A549 (cell line): Measurements from ENCODE around the gene CLDN7. TPM values are rescaled to one million over a fixed set of nuclear protein-coding genes. Genes with fewer than 3 reads are reported as not detected.

Source experiments
- ATAC-seq, 2 experiments: fragments of 200-7000 bp in 1 of 2; fragments of >200 bp in 1 of 2; cut with Nextera tagmentation in 1 of 2; cut with Tn5 transposase in 1 of 2; 3 replicates each; pipeline versions ENCODE4 v1.8.0 to v1.9.1; 2018 to 2020; ENCODE audit warnings: mild to moderate bottlenecking in 1 of 2, moderate library complexity in 1 of 2
- CTCF ChIA-PET: fragments of 300-600 bp; sonication (Branson Sonifier 250); formaldehyde crosslinking; extraction: SDS; loops from one replicate; lab custom pipeline; 2021; ENCODE audit warnings: antibody characterized with exemption, inconsistent platforms; lab: Yijun Ruan, JAX
- POLR2A ChIA-PET: fragments of 350-600 bp; formaldehyde crosslinking; extraction: SDS; loops from one replicate; lab custom pipeline; 2021; ENCODE audit warnings: antibody characterized with exemption, inconsistent platforms; lab: Yijun Ruan, JAX
- DNase-seq, 2 experiments: peaks; one replicate each; pipeline versions ENCODE4 v3.0.0 to v3.0.0-alpha.2; 2011 to 2016; ENCODE audit warnings: low read depth in 1 of 2, low spot score in 1 of 2
- FAIRE-seq: peaks from 2 replicates; lab custom pipeline; 2011; peaks lifted over from hg19 to GRCh38; lab: Jason Lieb, UNC
- H3K27ac ChIP-seq, 2 experiments: fragments of >200 bp; sonication (Bioruptor Twin); formaldehyde crosslinking; 3 replicates each; pipeline ENCODE4 v1.5.1; 2016 to 2017
- H3K4me1 ChIP-seq: fragments of >200 bp; sonication (Bioruptor Twin); formaldehyde crosslinking; 3 replicates; pipeline ENCODE4 v1.6.1; 2016
- H3K4me2 ChIP-seq: fragments of >200 bp; sonication (Bioruptor Twin); formaldehyde crosslinking; 3 replicates; pipeline ENCODE4 v1.6.1; 2016
- H3K4me3 ChIP-seq: fragments of >200 bp; sonication (Bioruptor Twin); formaldehyde crosslinking; 3 replicates; pipeline ENCODE4 v1.5.1; 2016
- H3K9me3 ChIP-seq: fragments of >200 bp; sonication (Bioruptor Twin); formaldehyde crosslinking; 3 replicates; pipeline ENCODE4 v1.6.1; 2016
- BCL3 ChIP-seq: fragments of >200 bp; sonication (Bioruptor Twin); formaldehyde crosslinking; IDR thresholded peaks from 3 replicates; pipeline ENCODE4 v1.6.1; 2016
- CEBPB ChIP-seq, 2 experiments: fragments of >200 bp in 1 of 2; sonication (Bioruptor Twin) in 1 of 2; formaldehyde crosslinking in 1 of 2; IDR thresholded peaks; 2 replicates each; pipeline ENCODE4 v1.6.1; 2012 to 2016
- CTCF ChIP-seq: fragments of >200 bp; sonication (Bioruptor Twin); formaldehyde crosslinking; IDR thresholded peaks from 3 replicates; pipeline ENCODE4 v1.5.1; 2016
- EHMT2 ChIP-seq: fragments of 200-600 bp; sonication (generic); IDR thresholded peaks from 2 replicates; pipeline ENCODE4 v1.6.1; 2016; ENCODE audit warnings: antibody characterized with exemption, low read depth, mild to moderate bottlenecking, moderate library complexity
- ESRRA ChIP-seq: fragments of 150-350 bp; IDR thresholded peaks from 2 replicates; pipeline ENCODE4 v1.6.1; 2014; ENCODE audit warnings: mild to moderate bottlenecking, low read length, borderline replicate concordance
- HDAC2 ChIP-seq: fragments of 200-600 bp; sonication (generic); IDR thresholded peaks from 2 replicates; pipeline ENCODE4 v1.6.1; 2016
- HES2 ChIP-seq: fragments of >200 bp; sonication (Bioruptor Twin); formaldehyde crosslinking; IDR thresholded peaks from 2 replicates; pipeline ENCODE4 v1.6.1; 2016
- HMGXB4 ChIP-seq: fragments of 250-450 bp; sonication (Bioruptor Pico); IDR thresholded peaks from 2 replicates; pipeline ENCODE4 v1.5.0; 2021; ENCODE audit warnings: mild to moderate bottlenecking, moderate library complexity, borderline replicate concordance
- HOXB13 ChIP-seq: fragments of 250-450 bp; sonication (Bioruptor Pico); IDR thresholded peaks from 2 replicates; pipeline ENCODE4 v1.5.0; 2020; ENCODE audit warnings: low read depth, mild to moderate bottlenecking, moderate library complexity
- JUN ChIP-seq, 2 experiments: fragments of >200 bp; sonication (Bioruptor Twin); formaldehyde crosslinking; IDR thresholded peaks; 2 replicates in 1 of 2; 3 replicates in 1 of 2; pipeline ENCODE4 v1.6.1; 2016 to 2017
- KDM5A ChIP-seq: fragments of 200-600 bp; sonication (generic); IDR thresholded peaks from 2 replicates; pipeline ENCODE4 v1.6.1; 2016; ENCODE audit warnings: antibody characterized with exemption, mild to moderate bottlenecking
- MAZ ChIP-seq: fragments of 150-350 bp; IDR thresholded peaks from 2 replicates; pipeline ENCODE4 v1.6.1; 2014; ENCODE audit warnings: antibody characterized with exemption, low read depth, low read length, borderline replicate concordance
- NPAS2 ChIP-seq: fragments of 250-450 bp; sonication (Bioruptor Pico); IDR thresholded peaks from 2 replicates; pipeline ENCODE4 v1.8.0; 2022; ENCODE audit warnings: mild to moderate bottlenecking, moderate library complexity, borderline replicate concordance
- NR3C1 ChIP-seq: fragments of >200 bp; sonication (Bioruptor Twin); formaldehyde crosslinking; IDR thresholded peaks from 3 replicates; pipeline ENCODE4 v1.6.1; 2017
- PBX3 ChIP-seq: IDR thresholded peaks from 2 replicates; pipeline ENCODE4 v1.6.1; 2012
- RARB ChIP-seq: fragments of 250-450 bp; sonication (Bioruptor Pico); IDR thresholded peaks from 2 replicates; pipeline ENCODE4 v1.8.0; 2021; ENCODE audit warnings: mild to moderate bottlenecking, moderate library complexity
- RCOR1 ChIP-seq: fragments of 150-350 bp; IDR thresholded peaks from 2 replicates; pipeline ENCODE4 v1.6.1; 2014; ENCODE audit warnings: antibody characterized with exemption, low read length, low read depth
- RNF2 ChIP-seq: fragments of 200-600 bp; sonication (generic); IDR thresholded peaks from 2 replicates; pipeline ENCODE4 v1.6.1; 2016; ENCODE audit warnings: low read depth, mild to moderate bottlenecking, antibody characterized with exemption, moderate library complexity, borderline replicate concordance
- SMC3 ChIP-seq: fragments of >200 bp; sonication (Bioruptor Twin); formaldehyde crosslinking; IDR thresholded peaks from 3 replicates; pipeline ENCODE4 v1.6.1; 2018; ENCODE audit warnings: inconsistent platforms
- USF2 ChIP-seq: fragments of 450-650 bp; IDR thresholded peaks from 2 replicates; pipeline ENCODE4 v1.6.1; 2014; ENCODE audit warnings: antibody characterized with exemption
- ZC3H11A ChIP-seq: fragments of 450-650 bp; IDR thresholded peaks from 2 replicates; pipeline ENCODE4 v1.6.1; 2014; ENCODE audit warnings: antibody characterized with exemption, mild to moderate bottlenecking
- ZNF302 ChIP-seq: fragments of 250-450 bp; sonication (Bioruptor Pico); IDR thresholded peaks from 2 replicates; pipeline ENCODE4 v1.9.0; 2021; ENCODE audit warnings: inconsistent platforms, mild to moderate bottlenecking, moderate library complexity
- ZSCAN20 ChIP-seq: fragments of 250-450 bp; sonication (Bioruptor Pico); IDR thresholded peaks from 2 replicates; pipeline ENCODE4 v1.8.0; 2022; ENCODE audit warnings: mild to moderate bottlenecking, moderate library complexity
- WGBS: methylation state at CpG from one replicate; pipeline ENCODE4 v1.1.6; 2017; ENCODE audit errors: missing lambda C conversion rate; 5-methylcytosine and 5-hydroxymethylcytosine counted together
- polyA plus RNA-seq, 4 experiments: library from polyadenylated mRNA; depleted of rRNA in 3 of 4; stranded (reverse); fragments of >200 nt; fragmentation: RNase III in 1 of 4; extraction: RNeasy Plus Mini Kit Qiagen cat#74134 plus additional on column Dnase treatment in 1 of 4; gene quantifications; 2 replicates in 3 of 4; 3 replicates in 1 of 4; pipeline ENCODE4 v1.2.3, GENCODE V29; 2011 to 2017

Gene CLDN7
- polyA plus RNA-seq, 2 of the 4 experiments (the other 2 are of a cell fraction), result 0.97 to 4.2 TPM

- H3K4me1 ChIP-seq, result peaks cover 50% of the 10 kb centered on the region
- H3K4me2 ChIP-seq, result no peak overlapping the region
- no peak overlapping the region for H3K4me3 ChIP-seq
- FAIRE-seq (no peak), ATAC-seq (0 out of 6 replicates have a peak, but pooled peaks of 1 of the 2 experiments have one; percentile 2), DNase-seq (no peak)
- POLR2A ChIA-PET, result no interaction called here
- CTCF ChIA-PET, result interaction anchor here (1.0 to 2.2 kb wide), 3 partner anchors 18 to 36 kb away, joined by 4 to 12 read pairs (median 4); partner anchors contain the start of gene SLC2A4
- no peaks in the 10 kb centered on the region for H3K9me3 ChIP-seq
- TF ChIP-seq EHMT2, result no peak
- no peak for TF ChIP-seq SMC3
- TF ChIP-seq KDM5A, result no peak
- no peak for TF ChIP-seq RNF2
- no peak for TF ChIP-seq HOXB13 (CRISPR knock-in tag)
- no peak for TF ChIP-seq RCOR1
- no peak for TF ChIP-seq HMGXB4 (CRISPR knock-in tag)
- TF ChIP-seq RARB (CRISPR knock-in tag), result no peak
- TF ChIP-seq CTCF, result no peak
- TF ChIP-seq BCL3, result no peak
- TF ChIP-seq CEBPB (IDR thresholded peaks at IDR 0.05), result no peak
- H3K27ac ChIP-seq, result no peak overlapping the region; a peak in 1 of 6 replicates
- 95% methylated on average over 54 of the region's 54 CpGs for WGBS
These were observed 1.5 kb downstream of the CLDN7 start for GRCh38 chr17:7260651-7261378.

- no peak for DNase-seq
- TF ChIP-seq USF2 (no peak), RARB (CRISPR knock-in tag) (no peak), HOXB13 (CRISPR knock-in tag) (no peak), KDM5A (no peak), NPAS2 (CRISPR knock-in tag) (no peak), PBX3 (no peak), ZNF302 (no peak), MAZ (no peak), CTCF (no peak), ZSCAN20 (no peak), HDAC2 (no peak), ZC3H11A (no peak), ESRRA (no peak), JUN (IDR thresholded peaks at IDR 0.05) (no peak; a peak in 1 of 5 replicates), NR3C1 (no peak), HES2 (no peak)
- Histone ChIP-seq H3K4me3 (no peak overlapping the region), H3K27ac (peak overlapping the region; percentile 8 to 69; a peak in 2 of 6 replicates), H3K4me2 (no peak overlapping the region), H3K9me3 (no peaks in the 10 kb centered on the region), H3K4me1 (peaks cover 44% of the 10 kb centered on the region)
- ATAC-seq, result peak; percentile 2 to 9; a peak in 3 of 6 replicates
- ChIA-PET CTCF (interaction anchor here (0.6 to 2.2 kb wide), 6 partner anchors 16 to 624 kb away, joined by 3 to 12 read pairs (median 4); partner anchors contain the start of gene SLC2A4), POLR2A (interaction anchor here (0.8 kb wide), 1 partner anchor 21 kb away, joined by 3 read pairs; the partner anchor contains the start of gene SLC2A4)
- WGBS, result 90% methylated on average over 4 of the region's 4 CpGs
- FAIRE-seq, result no peak
These were observed 2.1 kb downstream of the CLDN7 start for GRCh38 chr17:7260151-7260550.
